Spleen (tissue), 11 donors: ENCODE data around the gene JADE2. TPM values are rescaled to one million over a fixed set of nuclear protein-coding genes. Genes with fewer than 3 reads are reported as not detected.
"Not testable (repeated sequence)": the region's sequence is repeated elsewhere in the genome, so short reads cannot be mapped to it uniquely, and the experiment has no call there.

Experiments used
- DNase-seq: peaks from one replicate; pipeline ENCODE4 v3.0.0-alpha.2; 2020
- H3K27ac ChIP-seq, 8 donors: fragments of 200-600 bp; sonication (generic) in 7 of 8; 1 replicate in 4 of 8; 2 replicates in 4 of 8; pipeline versions ENCODE4 v1.5.0 to v1.8.0; 2016 to 2021; ENCODE audit warnings: inconsistent platforms in 4 of 8, mild to moderate bottlenecking in 4 of 8, moderate library complexity in 1 of 8
- H3K27me3 ChIP-seq, 7 donors: fragments of 200-600 bp; sonication (generic) in 6 of 7; replicated peaks in 1 of 7; 1 replicate in 4 of 7; 2 replicates in 3 of 7; pipeline versions ENCODE4 v1.5.0 to v1.8.0; 2016 to 2021; ENCODE audit warnings: inconsistent platforms in 3 of 7, mild to moderate bottlenecking in 1 of 7
- H3K36me3 ChIP-seq, 6 donors: fragments of 200-600 bp; sonication (generic) in 5 of 6; 1 replicate in 4 of 6; 2 replicates in 2 of 6; pipeline versions ENCODE4 v1.5.0 to v1.8.0; 2016 to 2021; ENCODE audit warnings: inconsistent platforms in 2 of 6
- H3K4me1 ChIP-seq, 6 donors: fragments of 200-600 bp; sonication (generic) in 5 of 6; 1 replicate in 3 of 6; 2 replicates in 3 of 6; pipeline versions ENCODE4 v1.5.0 to v1.8.0; 2016 to 2021; ENCODE audit warnings: inconsistent platforms in 3 of 6
- H3K4me3 ChIP-seq, 8 donors: fragments of 200-600 bp; sonication (generic) in 7 of 8; 1 replicate in 4 of 8; 2 replicates in 4 of 8; pipeline versions ENCODE4 v1.5.0 to v1.8.0; 2016 to 2021; ENCODE audit warnings: inconsistent platforms in 4 of 8, mild to moderate bottlenecking in 4 of 8, moderate library complexity in 2 of 8
- H3K9me3 ChIP-seq, 8 donors: fragments of 200-600 bp; sonication (generic) in 7 of 8; 1 replicate in 4 of 8; 2 replicates in 4 of 8; pipeline versions ENCODE4 v1.5.0 to v1.8.0; 2016 to 2021; ENCODE audit warnings: inconsistent platforms in 4 of 8
- CTCF ChIP-seq, 11 experiments: fragments of 200-600 bp in 7 of 11; fragments of 450-650 bp in 4 of 11; sonication (generic) in 4 of 11; IDR thresholded peaks in 8 of 11; conservative IDR thresholded peaks in 3 of 11; 1 replicate in 7 of 11; 2 replicates in 4 of 11; pipeline versions ENCODE4 v1.4.0 to v1.8.0; 2016 to 2021; ENCODE audit warnings: antibody characterized with exemption in 11 of 11, inconsistent platforms in 4 of 11, mild to moderate bottlenecking in 1 of 11
- POLR2A ChIP-seq, 3 donors: fragments of 450-650 bp; IDR thresholded peaks; one replicate each; pipeline ENCODE4 v1.5.1; 2017; ENCODE audit warnings: antibody characterized with exemption in 3 of 3, mild to moderate bottlenecking in 1 of 3
- POLR2AphosphoS5 ChIP-seq, 3 donors: sonication (generic); formaldehyde crosslinking; IDR thresholded peaks; one replicate each; pipeline ENCODE4 v1.5.1; 2017; ENCODE audit warnings: antibody characterized with exemption in 3 of 3
- WGBS, 5 donors: extraction: QIAGEN DNeasy Blood & Tissue Kit in 3 of 5; methylation state at CpG; one replicate each; pipeline versions ENCODE4 v1.1.5 to v1.1.7; 2013 to 2018; 5-methylcytosine and 5-hydroxymethylcytosine counted together
- intact Hi-C: fragments of 100-400 bp; cut with DNase I; formaldehyde crosslinking; loops from one replicate; pipeline ENCODE4 v1.15.0; 2023; ENCODE audit warnings: low total_unique reads
- polyA plus RNA-seq, 3 donors: library from polyadenylated mRNA; stranded (reverse); fragments of 200-250 nt; gene quantifications; one replicate each; pipeline ENCODE4 v1.2.1, GENCODE V29; 2013
- total RNA-seq, 7 donors: library from RNA; depleted of rRNA in 3 of 7; stranded (reverse); fragments of >200 nt in 3 of 7; fragmentation: NEBNext Ultra II Directional in 4 of 7; extraction: Animal tissue kit (Norgen Biotek cat#: 25700) in 4 of 7; gene quantifications; one replicate each; pipeline versions ENCODE4 v1.1.0 to v1.2.1, GENCODE V29; 2016 to 2021
- donor health status: healthy with polysubstance abuse.
- donor health status: DM: no; HTN: no; CAD: no; lungs with moderate emphysema.
- donor health status: DM: no; HTN: no; CAD: no.
- donor health status: Bipolar disorder and iron deficiency.
- donor health status: healthy.
- donor health status: DM: no; HTN: no; CAD: no.
- donor health status: DM: yes; HTN: yes; CAD: no.

Gene JADE2
- total and polyA plus RNA-seq, 10 donors = 12.3 to 131 (median 94.3) TPM

DNA sequence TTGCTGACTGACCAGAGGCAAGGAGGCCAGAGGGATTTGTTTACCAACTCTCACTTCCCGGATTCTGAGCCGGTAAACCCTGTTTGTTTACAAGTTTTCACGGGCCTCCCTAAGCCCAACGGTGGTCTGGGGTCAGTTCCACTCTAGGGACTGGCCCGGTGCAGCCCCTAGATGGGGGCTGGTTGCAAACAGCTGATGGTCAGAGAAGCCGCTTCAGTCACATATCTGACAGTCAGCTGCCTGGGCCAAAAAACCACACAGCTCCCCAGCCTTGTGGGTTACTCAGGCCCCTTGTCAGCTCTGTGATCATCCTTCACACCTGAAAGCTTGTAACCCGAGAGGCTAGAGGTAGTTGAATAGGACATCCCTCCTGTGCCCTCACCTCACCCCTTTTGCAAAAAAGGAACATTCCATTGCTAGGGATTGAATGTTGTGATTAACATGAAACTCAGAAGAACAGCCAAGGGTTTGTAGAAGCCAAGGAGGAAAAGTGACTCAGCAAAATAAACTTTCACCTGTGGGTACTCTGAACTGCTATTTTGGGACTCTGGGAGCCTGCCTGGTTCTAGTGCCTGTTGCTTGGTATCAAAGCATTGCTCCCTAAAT, 66.8 kb downstream of the JADE2 start:
- Histone ChIP-seq H3K4me3 (no peak overlapping the region), H3K27ac (no peak overlapping the region), H3K36me3 (no peaks in the 10 kb centered on the region), H3K4me1 (peaks cover 0 to 4% (median under 1%) of the 10 kb centered on the region in 6 donors), H3K9me3 (no peaks in the 10 kb centered on the region), H3K27me3 (no peaks in the 10 kb centered on the region)
- 53 to 76% (median 61%) methylated on average over 7 of the region's 7 CpGs for WGBS, 5 donors
- intact Hi-C loops = loop anchor here (10.0 kb wide), 1 partner anchor 407 kb away; no protein-coding TSS in a partner anchor
- DNase-seq = no peak
- TF ChIP-seq CTCF (IDR thresholded peaks at IDR 0.05 in 8 of 11, conservative IDR thresholded peaks at IDR 0.05 in 3 of 11) = no peak
- no peak for TF ChIP-seq POLR2AphosphoS5 (IDR thresholded peaks at IDR 0.05)
- TF ChIP-seq POLR2A (IDR thresholded peaks at IDR 0.05) = no peak

GRCh38 chr5:134594336-134594735, 68.9 kb downstream of the JADE2 start:
- DNase-seq = no peak
- intact Hi-C loops = loop anchor here (10.0 kb wide), 1 partner anchor 410 kb away; no protein-coding TSS in a partner anchor
- H3K4me1 ChIP-seq = no peaks in the 10 kb centered on the region
- no peak overlapping the region for H3K27ac ChIP-seq
- 86 to 95% (median 87%) methylated on average over 4 to 7 of the region's 7 CpGs for WGBS, 5 donors
- no peaks in the 10 kb centered on the region for H3K27me3 ChIP-seq
- TF ChIP-seq CTCF (IDR thresholded peaks at IDR 0.05 in 8 of 11, conservative IDR thresholded peaks at IDR 0.05 in 3 of 11) (no peak), POLR2AphosphoS5 (IDR thresholded peaks at IDR 0.05) (no peak), POLR2A (IDR thresholded peaks at IDR 0.05) (no peak)
- H3K9me3 ChIP-seq = no peaks in the 10 kb centered on the region
- no peak overlapping the region for H3K4me3 ChIP-seq
- no peaks in the 10 kb centered on the region for H3K36me3 ChIP-seq

DNA sequence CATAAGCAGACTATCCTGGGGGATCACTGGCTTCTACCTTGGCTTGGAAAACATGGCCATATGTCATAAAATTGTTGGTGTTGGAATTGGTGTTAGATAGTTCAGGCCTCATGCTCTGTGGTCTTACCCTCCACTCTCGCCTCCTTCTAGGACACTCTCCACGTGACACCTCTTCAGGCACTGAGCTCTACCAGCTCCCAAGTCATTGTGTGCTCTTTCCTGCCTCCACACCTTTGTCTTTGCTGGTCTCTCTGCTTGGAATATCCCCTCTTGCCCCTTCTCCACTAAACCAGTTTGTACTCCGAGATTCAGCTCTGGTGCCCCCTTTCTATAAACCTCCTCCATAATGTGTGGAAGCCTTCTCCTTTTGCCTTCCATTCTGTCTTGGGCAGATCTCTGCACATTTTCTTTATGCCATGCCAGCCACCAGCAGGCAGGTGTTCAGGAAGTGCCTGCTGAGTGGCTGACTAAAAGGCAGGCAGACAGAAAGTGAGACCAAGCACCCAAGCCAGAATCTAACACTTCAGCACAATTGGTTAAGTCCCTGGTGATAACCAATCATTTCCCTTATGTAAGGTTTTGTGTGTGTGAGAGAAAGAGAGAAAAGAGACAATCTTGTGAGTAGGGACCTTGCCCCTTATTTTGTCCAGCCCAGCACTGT, 69.5 kb downstream of the JADE2 start:
- DNase-seq = no peak
- H3K36me3 ChIP-seq = no peaks in the 10 kb centered on the region
- no peak overlapping the region for H3K4me3 ChIP-seq
- no peak overlapping the region for H3K27ac ChIP-seq
- intact Hi-C loops = loop anchor here (10.0 kb wide), 1 partner anchor 410 kb away; no protein-coding TSS in a partner anchor
- TF ChIP-seq POLR2A (IDR thresholded peaks at IDR 0.05) = no peak
- TF ChIP-seq CTCF (IDR thresholded peaks at IDR 0.05 in 8 of 11, conservative IDR thresholded peaks at IDR 0.05 in 3 of 11) = no peak
- no peak for TF ChIP-seq POLR2AphosphoS5 (IDR thresholded peaks at IDR 0.05)
- H3K9me3 ChIP-seq = no peaks in the 10 kb centered on the region
- WGBS, 5 donors = 82 to 88% (median 87%) methylated on average over 3 of the region's 3 CpGs
- no peaks in the 10 kb centered on the region for H3K4me1 ChIP-seq
- no peaks in the 10 kb centered on the region for H3K27me3 ChIP-seq

- Histone ChIP-seq H3K27me3 (no peaks in the 10 kb centered on the region), H3K4me1 (no peaks in the 10 kb centered on the region), H3K9me3 (no peaks in the 10 kb centered on the region), H3K27ac (no peak overlapping the region), H3K4me3 (no peak overlapping the region), H3K36me3 (no peaks in the 10 kb centered on the region)
- 23 to 38% (median 25%) methylated on average over 3 of the region's 3 CpGs for WGBS, 5 donors
- intact Hi-C loops = loop anchor here (10.0 kb wide), 1 partner anchor 411 kb away; no protein-coding TSS in a partner anchor
- no peak for TF ChIP-seq POLR2AphosphoS5 (IDR thresholded peaks at IDR 0.05)
- TF ChIP-seq POLR2A (IDR thresholded peaks at IDR 0.05) = no peak
- TF ChIP-seq CTCF (IDR thresholded peaks at IDR 0.05 in 8 of 11, conservative IDR thresholded peaks at IDR 0.05 in 3 of 11) = no peak
- no peak for DNase-seq
Observed at GRCh38 chr5:134595458-134595838, 70.0 kb downstream of the JADE2 start.

DNA sequence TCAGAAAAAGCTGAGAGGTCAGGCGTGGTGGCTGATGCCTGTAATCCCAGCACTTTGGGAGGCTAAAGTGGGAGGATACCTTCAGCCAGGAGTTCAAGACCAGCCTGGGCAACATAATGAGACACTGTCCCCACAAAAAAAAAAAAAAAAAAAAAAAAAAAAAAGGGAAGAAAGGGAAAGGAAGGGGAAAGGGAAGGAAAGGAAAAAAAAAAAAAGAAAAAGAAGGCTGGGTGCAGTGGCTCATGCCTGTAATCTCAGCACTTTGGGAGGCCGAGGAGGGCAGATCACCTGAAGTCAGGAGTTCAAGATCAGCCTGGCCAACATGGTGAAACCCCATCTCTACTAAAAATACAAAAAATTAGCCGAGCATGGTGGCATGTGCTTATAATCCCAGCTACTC, 74.3 kb downstream of the JADE2 start:
- not testable (repeated sequence) for H3K4me1 ChIP-seq, H3K27me3 ChIP-seq, DNase-seq, H3K9me3 ChIP-seq, H3K4me3 ChIP-seq, H3K27ac ChIP-seq
- intact Hi-C loops = loop anchor here (10.0 kb wide), 1 partner anchor 415 kb away; no protein-coding TSS in a partner anchor
- H3K36me3 ChIP-seq = peaks cover 0 to 39% (median 21%) of the 10 kb centered on the region in 6 donors
- 87 to 95% (median 92%) methylated on average over 3 of the region's 3 CpGs for WGBS, 5 donors
